Smooth muscle cell (in vitro differentiated cells): ENCODE data around the gene PRKCH. TPM values are rescaled to one million over a fixed set of nuclear protein-coding genes. Genes with fewer than 3 reads are reported as not detected.
A peak's percentile ranks its signal among the peaks of the same experiment; 100 is the strongest.

Experiments used
- DNase-seq: peaks from one replicate; lab custom pipeline; 2025; ENCODE audit not compliant: unreplicated experiment; lab: John Stamatoyannopoulos, UW
- H2AFZ ChIP-seq: fragments of 200-600 bp; sonication (generic); 2 replicates; pipeline ENCODE4 v1.6.0; 2016; ENCODE audit warnings: antibody characterized with exemption, low read depth, mild to moderate bottlenecking
- H3F3A ChIP-seq: fragments of 200-600 bp; sonication (generic); 2 replicates; pipeline ENCODE4 v1.6.0; 2017; ENCODE audit warnings: antibody characterized with exemption, low read depth
- H3K27ac ChIP-seq: fragments of 200-600 bp; sonication (generic); 2 replicates; pipeline ENCODE4 v1.5.1; 2016; ENCODE audit warnings: low read depth, mild to moderate bottlenecking
- H3K27me3 ChIP-seq: fragments of 200-600 bp; sonication (generic); 2 replicates; pipeline ENCODE4 v1.6.1; 2016; ENCODE audit warnings: low read depth, mild to moderate bottlenecking
- H3K36me3 ChIP-seq: fragments of 200-600 bp; sonication (generic); 2 replicates; pipeline ENCODE4 v1.5.1; 2016; ENCODE audit warnings: low read depth
- H3K4me1 ChIP-seq: fragments of 200-600 bp; sonication (generic); 2 replicates; pipeline ENCODE4 v1.5.1; 2016; ENCODE audit warnings: low read depth
- H3K4me2 ChIP-seq: fragments of 200-600 bp; sonication (generic); 2 replicates; pipeline ENCODE4 v1.6.0; 2016; ENCODE audit warnings: mild to moderate bottlenecking
- H3K4me3 ChIP-seq: fragments of 200-600 bp; sonication (generic); 2 replicates; pipeline ENCODE4 v1.5.1; 2016; ENCODE audit warnings: mild to moderate bottlenecking
- H3K79me2 ChIP-seq: fragments of 200-600 bp; sonication (generic); 2 replicates; pipeline ENCODE4 v1.6.0; 2016; ENCODE audit warnings: low read depth, mild to moderate bottlenecking
- H3K9ac ChIP-seq: fragments of 200-600 bp; sonication (generic); 2 replicates; pipeline ENCODE4 v1.6.0; 2016; ENCODE audit warnings: low read depth
- H3K9me3 ChIP-seq: fragments of 200-600 bp; sonication (generic); replicated peaks from 2 replicates; pipeline ENCODE4 v1.5.1; 2016; ENCODE audit warnings: low read depth
- H4K20me1 ChIP-seq: fragments of 200-600 bp; sonication (generic); 2 replicates; pipeline ENCODE4 v1.6.0; 2016; ENCODE audit warnings: low read depth
- WGBS: methylation state at CpG from one replicate; pipeline ENCODE4 v1.1.7; 2016; ENCODE audit warnings: low lambda C conversion rate; 5-methylcytosine and 5-hydroxymethylcytosine counted together
- polyA plus RNA-seq: library from polyadenylated mRNA; unstranded; fragments of >200 nt; fragmentation: Nextera tagmentation; extraction: Ambion mirVana; gene quantifications from 2 replicates; pipeline ENCODE4 v1.2.1, GENCODE V29; 2016
- total RNA-seq: library from RNA; depleted of rRNA; stranded (reverse); fragments of >200 nt; gene quantifications from 2 replicates; pipeline ENCODE4 v1.2.3, GENCODE V29; 2014
- TF ChIP-seq, protein P1 (sequence below): fragments of 200-600 bp; sonication (generic); IDR thresholded peaks from 2 replicates; pipeline ENCODE4 v1.5.1; 2017; ENCODE audit warnings: borderline replicate concordance, mild to moderate bottlenecking, antibody characterized with exemption; ENCODE audit not compliant: insufficient read depth, poor library complexity, severe bottlenecking

The PRKCH gene
- total and polyA plus RNA-seq, 2 experiments from 2014 or later, result 1.5 to 7.6 TPM

- no peak overlapping the region for H3K4me3 ChIP-seq
- H3K9me3 ChIP-seq, result no peaks in the 10 kb centered on the region
- no peak overlapping the region for H3K9ac ChIP-seq
- no peaks in the 10 kb centered on the region for H3K79me2 ChIP-seq
- H3K4me1 ChIP-seq, result no peaks in the 10 kb centered on the region
- no peak overlapping the region for H2AFZ ChIP-seq
- H4K20me1 ChIP-seq, result no peaks in the 10 kb centered on the region
- 97% methylated on average over 6 of the region's 6 CpGs for WGBS
- H3K27ac ChIP-seq, result no peak overlapping the region
- DNase-seq, result no peak
- TF ChIP-seq, protein P1, sequence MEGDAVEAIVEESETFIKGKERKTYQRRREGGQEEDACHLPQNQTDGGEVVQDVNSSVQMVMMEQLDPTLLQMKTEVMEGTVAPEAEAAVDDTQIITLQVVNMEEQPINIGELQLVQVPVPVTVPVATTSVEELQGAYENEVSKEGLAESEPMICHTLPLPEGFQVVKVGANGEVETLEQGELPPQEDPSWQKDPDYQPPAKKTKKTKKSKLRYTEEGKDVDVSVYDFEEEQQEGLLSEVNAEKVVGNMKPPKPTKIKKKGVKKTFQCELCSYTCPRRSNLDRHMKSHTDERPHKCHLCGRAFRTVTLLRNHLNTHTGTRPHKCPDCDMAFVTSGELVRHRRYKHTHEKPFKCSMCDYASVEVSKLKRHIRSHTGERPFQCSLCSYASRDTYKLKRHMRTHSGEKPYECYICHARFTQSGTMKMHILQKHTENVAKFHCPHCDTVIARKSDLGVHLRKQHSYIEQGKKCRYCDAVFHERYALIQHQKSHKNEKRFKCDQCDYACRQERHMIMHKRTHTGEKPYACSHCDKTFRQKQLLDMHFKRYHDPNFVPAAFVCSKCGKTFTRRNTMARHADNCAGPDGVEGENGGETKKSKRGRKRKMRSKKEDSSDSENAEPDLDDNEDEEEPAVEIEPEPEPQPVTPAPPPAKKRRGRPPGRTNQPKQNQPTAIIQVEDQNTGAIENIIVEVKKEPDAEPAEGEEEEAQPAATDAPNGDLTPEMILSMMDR, result no peak
- no peaks in the 10 kb centered on the region for H3K36me3 ChIP-seq
- H3K4me2 ChIP-seq, result no peak overlapping the region
- no peaks in the 10 kb centered on the region for H3F3A ChIP-seq
- no peaks in the 10 kb centered on the region for H3K27me3 ChIP-seq
These were observed 137.8 kb downstream of the PRKCH start for GRCh38 chr14:61459229-61459628.

- H3K4me3 ChIP-seq, result no peak overlapping the region
- WGBS, result 100% methylated on average over 1 of the region's 1 CpG
- H3K9me3 ChIP-seq, result no peaks in the 10 kb centered on the region
- H4K20me1 ChIP-seq, result no peaks in the 10 kb centered on the region
- H3K9ac ChIP-seq, result no peak overlapping the region
- H3K79me2 ChIP-seq, result no peaks in the 10 kb centered on the region
- no peak overlapping the region for H3K4me2 ChIP-seq
- TF ChIP-seq, protein P1, result no peak
- no peaks in the 10 kb centered on the region for H3K36me3 ChIP-seq
- no peak for DNase-seq
- no peak overlapping the region for H3K27ac ChIP-seq
- no peaks in the 10 kb centered on the region for H3F3A ChIP-seq
- no peaks in the 10 kb centered on the region for H3K27me3 ChIP-seq
- no peaks in the 10 kb centered on the region for H3K4me1 ChIP-seq
- H2AFZ ChIP-seq, result no peak overlapping the region
These were observed 138.7 kb downstream of the PRKCH start for GRCh38 chr14:61460063-61460462.

GRCh38 chr14:61460718-61461611 is 139.6 kb downstream of the PRKCH start:
- no peak overlapping the region for H3K27ac ChIP-seq
- no peaks in the 10 kb centered on the region for H3K4me1 ChIP-seq
- H3F3A ChIP-seq, result no peaks in the 10 kb centered on the region
- no peak overlapping the region for H3K4me2 ChIP-seq
- H4K20me1 ChIP-seq, result no peaks in the 10 kb centered on the region
- TF ChIP-seq, protein P1, result peak; percentile 8
- H3K79me2 ChIP-seq, result no peaks in the 10 kb centered on the region
- no peak for DNase-seq
- 87% methylated on average over 15 of the region's 15 CpGs for WGBS
- no peaks in the 10 kb centered on the region for H3K9me3 ChIP-seq
- no peaks in the 10 kb centered on the region for H3K27me3 ChIP-seq
- no peak overlapping the region for H2AFZ ChIP-seq
- H3K4me3 ChIP-seq, result no peak overlapping the region
- no peak overlapping the region for H3K9ac ChIP-seq
- no peaks in the 10 kb centered on the region for H3K36me3 ChIP-seq
